Measurements from ENCODE around the gene SLC25A4. TPM values are rescaled to one million over a fixed set of nuclear protein-coding genes. Genes with fewer than 3 reads are reported as not detected.

SLC25A4 gene
- total RNA-seq, 1 donor from 2014 or later = 32.0 TPM

DNA sequence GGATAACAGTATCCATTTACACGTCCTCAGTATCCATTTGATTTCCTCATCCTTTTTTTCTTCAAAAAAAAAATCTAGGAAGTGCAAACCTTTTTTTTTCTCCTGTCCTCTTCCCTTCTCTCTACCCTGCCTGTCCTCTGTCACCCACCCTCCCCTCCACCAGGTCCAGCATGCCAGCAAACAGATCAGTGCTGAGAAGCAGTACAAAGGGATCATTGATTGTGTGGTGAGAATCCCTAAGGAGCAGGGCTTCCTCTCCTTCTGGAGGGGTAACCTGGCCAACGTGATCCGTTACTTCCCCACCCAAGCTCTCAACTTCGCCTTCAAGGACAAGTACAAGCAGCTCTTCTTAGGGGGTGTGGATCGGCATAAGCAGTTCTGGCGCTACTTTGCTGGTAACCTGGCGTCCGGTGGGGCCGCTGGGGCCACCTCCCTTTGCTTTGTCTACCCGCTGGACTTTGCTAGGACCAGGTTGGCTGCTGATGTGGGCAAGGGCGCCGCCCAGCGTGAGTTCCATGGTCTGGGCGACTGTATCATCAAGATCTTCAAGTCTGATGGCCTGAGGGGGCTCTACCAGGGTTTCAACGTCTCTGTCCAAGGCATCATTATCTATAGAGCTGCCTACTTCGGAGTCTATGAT, 1.7 kb downstream of the SLC25A4 start:
- FAIRE-seq (no peak), DNase-seq (ENCODE audit: low read depth) (no peak)
- Histone ChIP-seq H3K4me1 (ENCODE audit: insufficient read depth, low read length) (peaks cover 12% of the 10 kb centered on the region), H3K4me2 (ENCODE audit: low read length) (peak overlapping the region; percentile 84), H3K36me3 (ENCODE audit: insufficient read depth, low read length) (no peaks in the 10 kb centered on the region), H3K9ac (ENCODE audit: low read length) (no peak overlapping the region), H3K27me3 (ENCODE audit: insufficient read depth, low read length) (no peaks in the 10 kb centered on the region), H4K20me1 (ENCODE audit: insufficient read depth, low read length) (no peaks in the 10 kb centered on the region), H3K79me2 (ENCODE audit: insufficient read depth, low read length) (no peaks in the 10 kb centered on the region), H3K4me3 (ENCODE audit: insufficient read depth, low read depth, low read length) (no peak overlapping the region), H3K9me3 (ENCODE audit: insufficient read depth, low read depth, low read length) (no peaks in the 10 kb centered on the region), H3K27ac (ENCODE audit: low read depth, low read length) (no peak overlapping the region), H2AFZ (ENCODE audit: low read depth, low read length) (no peak overlapping the region)
- Mint-ChIP-seq H3K36me3 (ENCODE audit: low read depth, unreplicated experiment) (peaks cover 6% of the 10 kb centered on the region), H3K27ac (ENCODE audit: unreplicated experiment) (no peak overlapping the region), H3K27me3 (ENCODE audit: low read depth, unreplicated experiment) (no peaks in the 10 kb centered on the region), H3K4me1 (ENCODE audit: low read depth, unreplicated experiment) (peaks cover 4% of the 10 kb centered on the region), H3K9me3 (ENCODE audit: unreplicated experiment) (no peaks in the 10 kb centered on the region), H3K4me3 (ENCODE audit: unreplicated experiment) (peak overlapping the region; percentile 60)
- no peak for TF ChIP-seq EZH2 (IDR thresholded peaks at IDR 0.05; ENCODE audit: insufficient read depth, low read length)
- TF ChIP-seq, protein P1, sequence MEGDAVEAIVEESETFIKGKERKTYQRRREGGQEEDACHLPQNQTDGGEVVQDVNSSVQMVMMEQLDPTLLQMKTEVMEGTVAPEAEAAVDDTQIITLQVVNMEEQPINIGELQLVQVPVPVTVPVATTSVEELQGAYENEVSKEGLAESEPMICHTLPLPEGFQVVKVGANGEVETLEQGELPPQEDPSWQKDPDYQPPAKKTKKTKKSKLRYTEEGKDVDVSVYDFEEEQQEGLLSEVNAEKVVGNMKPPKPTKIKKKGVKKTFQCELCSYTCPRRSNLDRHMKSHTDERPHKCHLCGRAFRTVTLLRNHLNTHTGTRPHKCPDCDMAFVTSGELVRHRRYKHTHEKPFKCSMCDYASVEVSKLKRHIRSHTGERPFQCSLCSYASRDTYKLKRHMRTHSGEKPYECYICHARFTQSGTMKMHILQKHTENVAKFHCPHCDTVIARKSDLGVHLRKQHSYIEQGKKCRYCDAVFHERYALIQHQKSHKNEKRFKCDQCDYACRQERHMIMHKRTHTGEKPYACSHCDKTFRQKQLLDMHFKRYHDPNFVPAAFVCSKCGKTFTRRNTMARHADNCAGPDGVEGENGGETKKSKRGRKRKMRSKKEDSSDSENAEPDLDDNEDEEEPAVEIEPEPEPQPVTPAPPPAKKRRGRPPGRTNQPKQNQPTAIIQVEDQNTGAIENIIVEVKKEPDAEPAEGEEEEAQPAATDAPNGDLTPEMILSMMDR (IDR thresholded peaks at IDR 0.05; ENCODE audit: insufficient read depth, low read depth, low read length) = no peak

DNA sequence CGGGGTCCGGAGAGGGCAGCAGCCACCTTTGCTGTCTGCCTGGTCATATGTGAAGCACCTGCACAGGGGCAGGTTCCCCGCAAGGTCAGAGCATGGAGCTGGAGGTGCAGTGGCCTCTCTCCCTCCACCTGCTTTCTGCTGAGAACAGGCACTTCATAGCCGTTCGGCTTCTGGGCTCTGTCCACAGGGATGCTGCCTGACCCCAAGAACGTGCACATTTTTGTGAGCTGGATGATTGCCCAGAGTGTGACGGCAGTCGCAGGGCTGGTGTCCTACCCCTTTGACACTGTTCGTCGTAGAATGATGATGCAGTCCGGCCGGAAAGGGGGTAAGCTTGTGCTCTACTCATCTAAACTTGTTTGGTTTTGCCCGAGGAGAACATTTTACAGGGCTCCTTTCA, 2.5 kb downstream of the SLC25A4 start:
- no peak overlapping the region for H3K4me2 ChIP-seq (ENCODE audit: low read length)
- no peak for FAIRE-seq
- peaks cover 2% of the 10 kb centered on the region for H3K36me3 ChIP-seq (ENCODE audit: insufficient read depth, low read length)
- no peak overlapping the region for H3K27ac Mint-ChIP-seq (ENCODE audit: unreplicated experiment)
- H3K4me3 ChIP-seq (ENCODE audit: insufficient read depth, low read depth, low read length) = no peak overlapping the region
- no peak overlapping the region for H2AFZ ChIP-seq (ENCODE audit: low read depth, low read length)
- no peaks in the 10 kb centered on the region for H4K20me1 ChIP-seq (ENCODE audit: insufficient read depth, low read length)
- no peak for DNase-seq (ENCODE audit: low read depth)
- H3K27me3 Mint-ChIP-seq (ENCODE audit: low read depth, unreplicated experiment) = no peaks in the 10 kb centered on the region
- no peaks in the 10 kb centered on the region for H3K9me3 ChIP-seq (ENCODE audit: insufficient read depth, low read depth, low read length)
- H3K9ac ChIP-seq (ENCODE audit: low read length) = no peak overlapping the region
- peaks cover 6% of the 10 kb centered on the region for H3K36me3 Mint-ChIP-seq (ENCODE audit: low read depth, unreplicated experiment)
- no peaks in the 10 kb centered on the region for H3K79me2 ChIP-seq (ENCODE audit: insufficient read depth, low read length)
- no peak overlapping the region for H3K27ac ChIP-seq (ENCODE audit: low read depth, low read length)
- peaks cover 4% of the 10 kb centered on the region for H3K4me1 Mint-ChIP-seq (ENCODE audit: low read depth, unreplicated experiment)
- no peak for TF ChIP-seq EZH2 (IDR thresholded peaks at IDR 0.05; ENCODE audit: insufficient read depth, low read length)
- TF ChIP-seq, protein P1 (IDR thresholded peaks at IDR 0.05; ENCODE audit: insufficient read depth, low read depth, low read length) = no peak
- no peaks in the 10 kb centered on the region for H3K27me3 ChIP-seq (ENCODE audit: insufficient read depth, low read length)
- no peaks in the 10 kb centered on the region for H3K9me3 Mint-ChIP-seq (ENCODE audit: unreplicated experiment)
- H3K4me1 ChIP-seq (ENCODE audit: insufficient read depth, low read length) = peaks cover 12% of the 10 kb centered on the region
- H3K4me3 Mint-ChIP-seq (ENCODE audit: unreplicated experiment) = no peak overlapping the region

GRCh38 chr4:185149392-185149791, 6.3 kb downstream of the SLC25A4 start:
- Histone ChIP-seq H3K4me3 (ENCODE audit: insufficient read depth, low read depth, low read length) (no peak overlapping the region), H3K27ac (ENCODE audit: low read depth, low read length) (no peak overlapping the region), H3K4me2 (ENCODE audit: low read length) (no peak overlapping the region), H3K9me3 (ENCODE audit: insufficient read depth, low read depth, low read length) (no peaks in the 10 kb centered on the region), H2AFZ (ENCODE audit: low read depth, low read length) (no peak overlapping the region), H3K27me3 (ENCODE audit: insufficient read depth, low read length) (no peaks in the 10 kb centered on the region), H3K36me3 (ENCODE audit: insufficient read depth, low read length) (peaks cover 10% of the 10 kb centered on the region), H3K9ac (ENCODE audit: low read length) (no peak overlapping the region), H3K4me1 (ENCODE audit: insufficient read depth, low read length) (no peaks in the 10 kb centered on the region), H3K79me2 (ENCODE audit: insufficient read depth, low read length) (no peaks in the 10 kb centered on the region), H4K20me1 (ENCODE audit: insufficient read depth, low read length) (no peaks in the 10 kb centered on the region)
- H3K4me3 Mint-ChIP-seq (ENCODE audit: unreplicated experiment) = no peak overlapping the region
- no peaks in the 10 kb centered on the region for H3K27me3 Mint-ChIP-seq (ENCODE audit: low read depth, unreplicated experiment)
- peaks cover 16% of the 10 kb centered on the region for H3K36me3 Mint-ChIP-seq (ENCODE audit: low read depth, unreplicated experiment)
- no peaks in the 10 kb centered on the region for H3K9me3 Mint-ChIP-seq (ENCODE audit: unreplicated experiment)
- no peak overlapping the region for H3K27ac Mint-ChIP-seq (ENCODE audit: unreplicated experiment)
- TF ChIP-seq, protein P1 (IDR thresholded peaks at IDR 0.05; ENCODE audit: insufficient read depth, low read depth, low read length) = no peak
- TF ChIP-seq EZH2 (IDR thresholded peaks at IDR 0.05; ENCODE audit: insufficient read depth, low read length) = no peak
- DNase-seq (ENCODE audit: low read depth) (no peak), FAIRE-seq (no peak)
- H3K4me1 Mint-ChIP-seq (ENCODE audit: low read depth, unreplicated experiment) = no peaks in the 10 kb centered on the region
